HepG2 (cell line): ENCODE measurements around the gene NAA25.
"Not testable (repeated sequence)": the region's sequence is repeated elsewhere in the genome, so short reads cannot be mapped to it uniquely, and the experiment has no call there.

Source experiments
- CHD2 ChIP-seq: IDR thresholded peaks from 2 replicates; pipeline ENCODE4 v1.6.1; 2011; ENCODE audit warnings: low read depth, low read length, improper control_type of control experiment
- CTCF ChIP-seq: sonication (generic); formaldehyde crosslinking; IDR thresholded peaks from 2 replicates; pipeline ENCODE4 v1.5.0; 2020; ENCODE audit warnings: mild to moderate bottlenecking, missing genetic modification reagents, moderate library complexity
- HMGXB4 ChIP-seq, 2 experiments: sonication (generic) in 1 of 2; formaldehyde crosslinking in 1 of 2; IDR thresholded peaks; 2 replicates each; pipeline versions ENCODE4 v1.4.0 to v1.6.1; 2018 to 2020; ENCODE audit warnings: missing genetic modification reagents in 2 of 2, borderline replicate concordance in 1 of 2, low read depth in 1 of 2, mild to moderate bottlenecking in 1 of 2, missing biosample characterization in 1 of 2
- NR2C2 ChIP-seq: sonication (generic); formaldehyde crosslinking; IDR thresholded peaks from 2 replicates; pipeline ENCODE4 v1.4.0; 2020; ENCODE audit warnings: missing genetic modification reagents, mild to moderate bottlenecking, moderate library complexity, borderline replicate concordance
- TBL1XR1 ChIP-seq: fragments of 150-350 bp; IDR thresholded peaks from 2 replicates; pipeline ENCODE4 v1.6.1; 2014; ENCODE audit warnings: borderline replicate concordance, low read length; ENCODE audit not compliant: partially characterized antibody
- THAP8 ChIP-seq: sonication (generic); formaldehyde crosslinking; IDR thresholded peaks from 2 replicates; pipeline ENCODE4 v1.5.1; 2020; ENCODE audit warnings: missing genetic modification reagents, mild to moderate bottlenecking, borderline replicate concordance
- ZBTB38 ChIP-seq: sonication (generic); formaldehyde crosslinking; IDR thresholded peaks from 2 replicates; pipeline ENCODE4 v1.5.1; 2020; ENCODE audit warnings: mild to moderate bottlenecking, missing genetic modification reagents
- ZNF121 ChIP-seq: sonication (generic); formaldehyde crosslinking; IDR thresholded peaks from 2 replicates; pipeline ENCODE4 v1.5.0; 2020; ENCODE audit warnings: mild to moderate bottlenecking, missing genetic modification reagents
- ZNF766 ChIP-seq: sonication (generic); formaldehyde crosslinking; IDR thresholded peaks from 2 replicates; pipeline ENCODE4 v1.5.0; 2020; ENCODE audit warnings: missing genetic modification reagents, borderline replicate concordance
- ZNF773 ChIP-seq: sonication (generic); formaldehyde crosslinking; IDR thresholded peaks from 2 replicates; pipeline ENCODE4 v1.4.0; 2020; ENCODE audit warnings: missing genetic modification reagents, borderline replicate concordance
- ZSCAN30 ChIP-seq: sonication (generic); formaldehyde crosslinking; IDR thresholded peaks from 2 replicates; pipeline ENCODE4 v1.5.0; 2020; ENCODE audit warnings: mild to moderate bottlenecking, missing genetic modification reagents

GRCh38 chr12:111999129-111999528, 109.5 kb downstream of the NAA25 start:
- TF ChIP-seq CTCF; HMGXB4 (CRISPR knock-in tag; IDR thresholded peaks at IDR 0.05; ENCODE audit: borderline replicate concordance in 1 of 2, low read depth in 1 of 2); ZBTB38 (CRISPR knock-in tag); ZNF121 (CRISPR knock-in tag); TBL1XR1; NR2C2; ZNF766; ZNF773 (CRISPR knock-in tag); THAP8 (CRISPR knock-in tag); ZSCAN30 (CRISPR knock-in tag); CHD2: not testable (repeated sequence)
